ENCODE data around the gene IQCK.

The IQCK gene

DNA sequence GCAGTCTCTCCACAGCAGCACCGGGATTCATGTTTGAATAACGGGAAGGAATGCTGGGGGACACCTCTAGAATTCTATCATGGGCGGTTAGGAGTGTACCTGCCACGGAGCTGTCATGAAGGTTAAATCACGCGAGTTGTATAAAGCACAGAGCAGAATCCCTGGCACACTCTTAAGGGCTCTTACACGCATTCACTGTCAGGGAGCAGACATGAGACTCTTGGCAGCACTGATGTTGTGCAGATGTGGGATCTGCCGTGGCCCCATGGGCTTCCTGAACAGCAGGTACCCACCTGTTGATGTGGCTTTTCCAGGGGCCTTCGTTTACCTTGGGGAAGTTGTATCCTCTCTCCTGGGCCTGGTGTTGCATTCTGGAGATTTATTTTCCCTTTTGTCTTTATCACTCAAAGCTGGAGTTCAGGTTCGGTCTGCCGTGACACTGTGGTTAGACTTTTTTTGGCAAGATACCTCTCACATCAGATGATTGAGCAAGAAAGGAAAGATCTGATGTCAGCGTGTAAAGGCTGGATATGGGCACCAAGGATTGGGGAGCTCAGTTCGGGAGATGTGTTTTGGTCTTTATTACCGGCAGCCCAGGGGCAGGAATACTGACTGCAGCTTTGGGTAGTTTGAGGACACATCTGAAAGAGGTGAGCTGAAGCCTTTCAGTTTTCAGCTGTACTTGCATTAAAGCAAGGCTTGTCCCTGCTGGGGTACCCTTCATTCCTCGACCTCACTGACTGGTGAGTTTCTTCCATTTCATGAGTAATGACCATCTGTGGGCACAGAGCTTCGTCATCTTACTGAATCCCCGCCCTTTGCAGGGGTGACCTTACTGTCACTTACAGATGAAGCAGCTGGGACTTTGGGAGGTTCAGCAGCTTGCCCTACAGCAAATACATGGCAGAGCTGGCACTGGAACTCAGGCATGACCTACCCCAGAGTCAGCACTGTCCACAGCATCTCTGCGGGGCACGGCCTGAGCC is 19.3 kb upstream of the IQCK start:
- H3K4me3 ChIP-seq (ENCODE audit: control insufficient read depth, low read depth, low read length): no peak overlapping the region
- no peak for TF ChIP-seq CTCF (IDR thresholded peaks at IDR 0.05; ENCODE audit: control insufficient read depth, insufficient read depth, low read depth, low read length, missing control alignments)
- peak; percentile 55 for DNase-seq (ENCODE audit: low read depth)

- no peak overlapping the region for H3K4me3 ChIP-seq (ENCODE audit: control insufficient read depth, low read depth, low read length)
- no peak for TF ChIP-seq CTCF (IDR thresholded peaks at IDR 0.05; ENCODE audit: control insufficient read depth, insufficient read depth, low read depth, low read length, missing control alignments)
- no peak for DNase-seq (ENCODE audit: low read depth)
Observed at GRCh38 chr16:19699472-19699871, 18.6 kb upstream of the IQCK start.

GRCh38 chr16:19700319-19700781 is 17.7 kb upstream of the IQCK start:
- TF ChIP-seq CTCF (IDR thresholded peaks at IDR 0.05; ENCODE audit: control insufficient read depth, insufficient read depth, low read depth, low read length, missing control alignments): no peak

DNA sequence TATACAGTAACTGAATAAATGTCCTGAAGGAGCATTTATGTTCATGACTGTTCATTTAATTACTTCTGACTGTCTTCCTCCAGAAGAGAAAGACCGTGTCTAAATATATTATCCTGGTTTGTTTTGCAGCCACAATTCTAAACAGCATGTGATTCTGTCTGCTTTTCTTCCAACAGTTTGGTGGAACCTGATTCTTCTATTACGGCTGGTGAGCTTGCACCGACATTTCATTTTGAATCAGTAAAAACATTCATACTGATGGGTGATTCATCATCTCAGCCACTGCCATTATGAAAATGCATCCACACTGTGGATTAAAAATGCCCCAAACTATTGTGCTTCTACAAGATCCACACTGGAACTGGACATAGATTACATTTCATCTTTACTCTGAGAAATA is 17.0 kb upstream of the IQCK start:
- no peak for TF ChIP-seq CTCF (IDR thresholded peaks at IDR 0.05; ENCODE audit: control insufficient read depth, insufficient read depth, low read depth, low read length, missing control alignments)
- H3K4me3 ChIP-seq (ENCODE audit: control insufficient read depth, low read depth, low read length): no peak overlapping the region
- DNase-seq (ENCODE audit: low read depth): no peak

More at GRCh38 chr16:19700319-19700781, 17.7 kb upstream of the IQCK start:
- no peak for DNase-seq (ENCODE audit: low read depth)
- no peak overlapping the region for H3K4me3 ChIP-seq (ENCODE audit: control insufficient read depth, low read depth, low read length)

DNA sequence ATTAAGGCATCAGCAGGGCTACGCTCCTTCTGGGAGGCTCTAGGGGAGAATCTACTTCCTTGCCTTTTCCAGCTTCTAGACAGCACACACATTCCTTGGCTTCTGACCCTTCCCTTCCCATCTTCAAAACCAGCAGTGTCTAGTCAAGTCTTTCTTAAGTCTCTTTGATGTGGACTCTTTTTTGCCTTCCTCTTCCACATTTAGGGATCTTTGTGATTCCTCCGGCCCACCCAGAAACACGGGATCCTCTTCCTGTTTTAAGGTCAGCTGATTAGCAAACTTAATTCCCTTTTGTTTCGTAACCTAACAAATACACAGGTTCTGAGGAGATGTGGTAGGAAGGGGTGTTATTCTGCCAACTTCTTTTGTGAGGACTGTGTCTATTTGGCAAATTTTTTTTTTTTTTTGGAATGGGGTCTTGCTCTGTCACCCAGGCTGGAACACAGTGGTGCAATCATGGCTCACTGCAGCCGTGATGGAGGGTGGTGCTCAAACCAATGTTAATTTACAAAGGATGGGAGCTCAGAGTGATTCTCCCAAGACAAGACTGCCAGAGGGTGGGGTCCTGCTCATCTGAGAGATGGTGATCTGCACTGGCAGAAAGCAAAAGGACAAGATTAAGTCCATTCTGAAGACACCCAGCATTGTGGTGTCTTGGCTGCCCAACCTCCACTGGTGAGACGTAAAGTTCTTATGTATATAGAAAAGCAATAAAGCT is 14.7 kb upstream of the IQCK start:
- TF ChIP-seq CTCF (IDR thresholded peaks at IDR 0.05; ENCODE audit: control insufficient read depth, insufficient read depth, low read depth, low read length, missing control alignments): no peak
- DNase-seq (ENCODE audit: low read depth): no peak
- no peak overlapping the region for H3K4me3 ChIP-seq (ENCODE audit: control insufficient read depth, low read depth, low read length)

GRCh38 chr16:19704321-19705145 is 13.5 kb upstream of the IQCK start:
- TF ChIP-seq CTCF (IDR thresholded peaks at IDR 0.05; ENCODE audit: control insufficient read depth, insufficient read depth, low read depth, low read length, missing control alignments): no peak
- H3K4me3 ChIP-seq (ENCODE audit: control insufficient read depth, low read depth, low read length): no peak overlapping the region
- peak; percentile 59 for DNase-seq (ENCODE audit: low read depth)

Data from AG09309 (cell line).